ENCODE measurements around the gene MRPL2. TPM values are rescaled to one million over a fixed set of nuclear protein-coding genes. Genes with fewer than 3 reads are reported as not detected.

The MRPL2 gene
- total and polyA plus RNA-seq, 2 of the 8 experiments (the other 6 are each of a cell fraction or from before 2014, with no cell fraction given): 58.7 to 99.9 TPM

GRCh38 chr6:43081043-43081442, 21.8 kb upstream of the MRPL2 start:
- FAIRE-seq: no peak
- TF ChIP-seq GTF2F1 (IDR thresholded peaks at IDR 0.05; ENCODE audit: borderline replicate concordance, low read depth, low read length): no peak
- TF ChIP-seq JUND (IDR thresholded peaks at IDR 0.05; ENCODE audit: low read length): no peak
- no peak for TF ChIP-seq TBP (IDR thresholded peaks at IDR 0.05; ENCODE audit: low read depth, low read length)
- no peak for TF ChIP-seq TEAD4 (IDR thresholded peaks at IDR 0.05; ENCODE audit: low read depth, low read length)
- TF ChIP-seq POU5F1 (IDR thresholded peaks at IDR 0.05; ENCODE audit: low read depth, low read length): no peak

More at GRCh38 chr6:43081043-43081442, 21.8 kb upstream of the MRPL2 start:
- POLR2A ChIA-PET (ENCODE audit: partially characterized antibody): interaction anchor here (1.4 to 1.6 kb wide), 2 partner anchors 12 to 66 kb away, joined by 3 read pairs; no protein-coding TSS in a partner anchor
- Histone ChIP-seq H3K14ac (ENCODE audit: insufficient read length) (no peak overlapping the region), H2BK15ac (ENCODE audit: low read length) (no peak overlapping the region), H3K9ac (replicated peaks in 1 of 4; ENCODE audit: extremely low read depth in 1 of 4, low read depth in 3 of 4, low read length in 3 of 4) (no peak overlapping the region), H3K23me2 (ENCODE audit: low read depth, low read length) (peaks cover 5% of the 10 kb centered on the region; the same call in 1 of the 2 replicates), H3K27ac (ENCODE audit: low read depth, low read length) (no peak overlapping the region), H4K20me1 (replicated peaks in 1 of 2; ENCODE audit: control insufficient read depth in 1 of 2, insufficient read depth in 2 of 2, low read length in 2 of 2) (peaks cover 20 to 21% of the 10 kb centered on the region in 2 experiments), H3K18ac (ENCODE audit: extremely low read depth, low read length) (no peak overlapping the region), H4K5ac (ENCODE audit: insufficient read length, low read depth, low read length) (no peak overlapping the region), H3K9me3 (ENCODE audit: insufficient read depth in 2 of 2, low read depth in 1 of 2, low read length in 1 of 2) (no peaks in the 10 kb centered on the region), H3K4me2 (ENCODE audit: insufficient read depth in 1 of 2, low read depth in 2 of 2, low read length in 2 of 2) (no peak overlapping the region), H3K4me1 (replicated peaks in 1 of 4; ENCODE audit: control insufficient read depth in 3 of 4, insufficient read depth in 4 of 4, low read length in 3 of 4) (peaks cover 7 to 17% (median 11%) of the 10 kb centered on the region in 4 experiments; a peak in 6 of 7 replicates), H2BK5ac (ENCODE audit: low read depth, low read length) (no peak overlapping the region), H3K56ac (replicated peaks; ENCODE audit: insufficient read length, low read depth, low read length) (no peak overlapping the region), H2BK20ac (ENCODE audit: low read length) (no peak overlapping the region), H2AFZ (ENCODE audit: low read length) (no peak overlapping the region), H2BK12ac (ENCODE audit: low read depth, low read length) (no peak overlapping the region), H2AK5ac (ENCODE audit: low read depth, low read length) (no peak overlapping the region), H3K36me3 (ENCODE audit: control insufficient read depth in 2 of 4, insufficient read depth in 4 of 4, low read length in 3 of 4) (no peaks in the 10 kb centered on the region), H3K79me1 (ENCODE audit: low read depth, low read length) (peaks cover 23% of the 10 kb centered on the region), H3K23ac (ENCODE audit: insufficient read length) (no peak overlapping the region), H4K8ac (ENCODE audit: extremely low read depth, insufficient read depth, low read length) (no peak overlapping the region), H3K4me3 (ENCODE audit: extremely low read depth in 1 of 4, insufficient read depth in 2 of 4, low read depth in 3 of 4, low read length in 4 of 4) (no peak overlapping the region), H3K4ac (replicated peaks; ENCODE audit: insufficient read length, low read depth, low read length) (no peak overlapping the region), H3K79me2 (ENCODE audit: control insufficient read depth in 1 of 2, insufficient read depth in 2 of 2, low read length in 2 of 2) (peaks cover 12 to 89% of the 10 kb centered on the region in 2 experiments), H3K27me3 (replicated peaks in 1 of 4; ENCODE audit: control insufficient read depth in 3 of 4, extremely low read depth in 1 of 4, insufficient read depth in 3 of 4, low read length in 3 of 4) (0 out of 7 replicates have a peak, but pooled peaks cover 0 to 2% (median 0%) of the 10 kb centered on the region in 4 experiments), H4K91ac (replicated peaks; ENCODE audit: insufficient read length, low read length) (no peak overlapping the region), H2BK120ac (replicated peaks; ENCODE audit: low read depth, low read length) (no peak overlapping the region)
- CTCF ChIA-PET (ENCODE audit: partially characterized antibody): interaction anchor here (0.6 to 1.6 kb wide), 5 partner anchors 9 to 336 kb away, joined by 3 to 7 read pairs (median 3); no protein-coding TSS in a partner anchor
- 94% methylated on average over 4 of the region's 4 CpGs; no CpG with 5 or more reads in 1 of the 2 experiments for WGBS, 2 experiments (ENCODE audit: extremely low coverage in 1 of 2, insufficient coverage in 1 of 2, insufficient read length in 1 of 2, insufficient replicate concordance in 2 of 2, low coverage in 1 of 2, low lambda C conversion rate in 2 of 2, missing lambda C conversion rate in 1 of 2)
- no peak for DNase-seq (ENCODE audit: low read depth in 1 of 2, low spot score in 2 of 2)
